GM10266 (cell line): ENCODE data around the gene SHPK.

Source experiments
- DNase-seq: peaks from one replicate; pipeline ENCODE4 v3.0.0; 2012; ENCODE audit errors: extremely low spot score
- TF ChIP-seq, protein P1 (sequence below): IDR thresholded peaks from 2 replicates; pipeline ENCODE4 v1.5.1; 2012; ENCODE audit warnings: mild to moderate bottlenecking, low read depth; ENCODE audit not compliant: control insufficient read depth, insufficient read depth; ENCODE audit errors: missing control alignments

Gene SHPK

GRCh38 chr17:3668279-3669084 is 32.4 kb upstream of the SHPK start, which contains the start of the genes EMC6 and TAX1BP3:
TSS of gene EMC6 (plus strand) at chr17:3668812. CDS start at chr17:3669147, 335 bp downstream.
TSS of gene TAX1BP3 (minus strand) at chr17:3668578. CDS start at chr17:3668526, 52 bp downstream.
- peak; percentile 100 for DNase-seq
- TF ChIP-seq, protein P1, sequence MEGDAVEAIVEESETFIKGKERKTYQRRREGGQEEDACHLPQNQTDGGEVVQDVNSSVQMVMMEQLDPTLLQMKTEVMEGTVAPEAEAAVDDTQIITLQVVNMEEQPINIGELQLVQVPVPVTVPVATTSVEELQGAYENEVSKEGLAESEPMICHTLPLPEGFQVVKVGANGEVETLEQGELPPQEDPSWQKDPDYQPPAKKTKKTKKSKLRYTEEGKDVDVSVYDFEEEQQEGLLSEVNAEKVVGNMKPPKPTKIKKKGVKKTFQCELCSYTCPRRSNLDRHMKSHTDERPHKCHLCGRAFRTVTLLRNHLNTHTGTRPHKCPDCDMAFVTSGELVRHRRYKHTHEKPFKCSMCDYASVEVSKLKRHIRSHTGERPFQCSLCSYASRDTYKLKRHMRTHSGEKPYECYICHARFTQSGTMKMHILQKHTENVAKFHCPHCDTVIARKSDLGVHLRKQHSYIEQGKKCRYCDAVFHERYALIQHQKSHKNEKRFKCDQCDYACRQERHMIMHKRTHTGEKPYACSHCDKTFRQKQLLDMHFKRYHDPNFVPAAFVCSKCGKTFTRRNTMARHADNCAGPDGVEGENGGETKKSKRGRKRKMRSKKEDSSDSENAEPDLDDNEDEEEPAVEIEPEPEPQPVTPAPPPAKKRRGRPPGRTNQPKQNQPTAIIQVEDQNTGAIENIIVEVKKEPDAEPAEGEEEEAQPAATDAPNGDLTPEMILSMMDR = no peak

DNA sequence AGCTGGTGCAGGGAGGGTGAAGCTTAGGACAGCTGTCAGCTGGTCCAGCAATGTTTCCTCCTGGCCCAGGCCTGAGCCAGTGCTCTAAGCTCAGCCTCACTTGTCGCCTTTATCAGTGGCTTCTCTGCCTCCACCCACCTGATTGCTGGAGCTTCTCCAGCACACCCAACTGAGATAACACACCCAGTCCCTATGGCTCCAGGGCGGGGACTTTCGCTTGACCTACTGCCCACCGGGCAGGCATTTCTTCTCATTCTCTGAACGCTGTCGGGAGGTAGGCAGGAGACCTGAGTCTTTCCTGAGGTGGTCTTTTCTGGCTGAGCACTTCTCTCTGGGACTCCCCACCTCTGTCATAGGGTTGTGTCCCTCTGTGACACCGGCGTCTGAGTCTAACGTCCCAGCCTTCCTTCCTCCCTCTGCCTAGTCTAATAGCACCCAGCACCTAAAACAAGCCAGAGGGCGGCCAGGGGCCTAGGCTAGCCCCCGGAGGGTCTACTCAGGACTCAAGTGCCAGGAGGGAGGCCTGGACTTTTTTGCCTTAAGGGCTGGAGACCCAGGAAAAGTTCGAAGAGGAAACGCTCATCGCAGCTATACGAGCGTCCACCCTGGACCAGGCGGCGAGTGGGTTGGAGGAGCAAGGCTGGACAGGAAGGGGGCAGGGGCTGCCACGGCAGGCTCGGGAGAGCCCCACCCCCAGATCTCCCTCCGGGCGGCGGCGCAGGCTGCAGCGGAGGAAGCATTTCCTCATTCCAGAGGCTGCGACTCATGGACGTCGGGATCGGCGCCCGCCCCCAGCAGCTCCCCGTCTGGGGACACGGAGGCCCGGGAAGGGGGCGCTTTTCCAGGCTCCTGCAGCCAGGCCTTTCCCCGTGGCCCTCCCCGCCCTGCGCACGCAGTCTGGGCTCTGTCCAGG is 31.6 kb upstream of the SHPK start:
- TF ChIP-seq, protein P1 = no peak
- DNase-seq = peak; percentile 58

DNA sequence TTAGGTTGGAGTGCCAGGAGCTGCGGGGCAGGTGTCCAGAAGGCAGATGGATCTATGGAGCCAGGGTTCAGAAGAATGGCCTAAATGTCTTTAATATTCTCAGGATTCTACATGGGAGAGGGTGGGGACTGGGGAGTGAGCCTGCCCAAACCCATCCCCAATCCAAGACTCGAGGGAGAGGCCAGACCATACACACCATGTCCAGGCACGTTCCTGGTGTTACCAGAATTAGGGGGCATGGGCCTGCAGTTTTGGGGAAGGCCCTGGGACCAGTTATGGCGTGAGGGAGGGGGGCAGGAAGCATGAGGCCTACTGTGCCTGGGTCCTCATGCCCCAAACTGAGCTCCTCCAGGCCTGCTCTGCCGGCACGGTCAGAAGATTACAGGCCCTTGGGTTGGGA is 30.5 kb upstream of the SHPK start:
- DNase-seq = no peak
- TF ChIP-seq, protein P1 = no peak

- TF ChIP-seq, protein P1 = no peak
- DNase-seq = no peak
Measured at GRCh38 chr17:3665834-3666233, 29.8 kb upstream of the SHPK start.

DNA sequence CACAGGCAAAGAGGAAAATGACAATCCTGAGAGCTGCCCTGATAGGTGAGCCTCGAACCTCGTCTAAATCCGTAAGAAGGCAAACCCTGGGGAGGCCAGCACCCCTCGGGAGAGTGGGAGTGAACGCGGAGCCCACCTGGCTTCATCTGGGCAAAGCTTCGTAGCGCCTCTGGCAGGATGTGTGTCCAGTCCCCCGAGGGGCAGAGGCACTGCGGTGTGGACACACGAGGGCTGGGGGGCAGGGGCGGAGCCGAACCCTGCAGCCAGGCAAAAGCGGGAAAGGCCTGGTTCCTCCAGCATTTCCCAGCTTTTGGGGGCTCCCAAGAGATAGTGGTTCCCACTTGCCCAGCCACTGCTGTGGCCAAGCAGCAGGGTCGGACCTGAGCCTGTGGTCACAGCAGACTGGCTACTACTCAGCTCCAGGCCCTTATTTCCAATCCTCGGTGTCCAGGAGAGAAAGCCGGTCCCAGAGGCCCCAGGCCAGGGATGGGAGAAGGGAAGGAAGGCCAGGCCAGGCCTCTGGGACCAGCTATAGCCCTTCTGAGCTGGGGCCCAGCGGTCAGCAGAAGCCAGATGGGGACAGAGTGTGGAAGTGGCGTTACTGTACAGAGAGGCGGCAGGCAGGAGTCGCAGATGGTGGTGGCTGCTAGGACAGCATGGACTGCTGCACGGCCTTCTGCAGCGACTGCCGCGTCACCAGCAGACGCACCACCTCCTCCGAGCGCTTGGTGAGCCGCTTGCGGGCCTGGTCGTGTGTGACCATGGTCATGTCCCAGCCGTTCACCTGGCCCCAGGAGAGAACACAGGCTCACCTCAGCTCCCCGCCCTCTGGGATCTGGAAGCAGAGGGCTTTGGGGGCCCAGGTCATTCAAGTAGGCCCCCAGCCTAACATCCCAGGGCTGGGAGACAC is 27.3 kb upstream of the SHPK start:
- TF ChIP-seq, protein P1 = no peak
- no peak for DNase-seq

DNA sequence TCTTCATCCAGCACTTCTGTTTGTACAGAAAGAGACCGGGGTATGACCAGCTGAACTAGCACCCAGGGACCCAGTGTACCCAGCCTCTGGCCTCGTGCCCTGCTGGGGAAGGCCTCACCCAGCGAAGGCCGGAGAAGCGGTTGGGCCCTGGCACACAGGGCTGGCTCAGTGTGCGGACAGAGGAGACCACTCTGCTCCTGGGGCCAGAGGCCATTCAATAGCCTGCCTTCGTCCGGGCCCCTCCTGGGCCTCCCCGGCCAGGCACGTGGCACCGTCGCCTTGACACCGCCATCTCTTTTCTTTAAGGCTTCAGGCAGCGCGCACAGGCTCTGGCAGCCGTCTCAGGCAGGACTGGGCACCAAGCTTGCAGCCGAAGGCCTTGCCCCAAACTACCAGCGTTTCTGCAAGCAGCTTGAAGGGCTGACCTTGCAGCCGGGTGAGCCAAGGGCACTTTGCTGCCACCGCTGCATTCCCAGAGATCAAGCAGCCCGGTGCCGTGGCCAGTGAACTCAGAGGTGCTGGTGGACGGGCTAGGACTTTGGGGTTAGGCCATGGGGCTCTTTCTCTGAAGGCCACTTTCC is 24.4 kb upstream of the SHPK start:
- DNase-seq = no peak
- TF ChIP-seq, protein P1 = no peak
